OCI-LY3 (cell line): ENCODE measurements around the gene GPBAR1.

Source experiments
- H2AFZ ChIP-seq: fragments of 200-600, 300-600 bp; shearing (Covaris generic); 2 replicates; pipeline ENCODE4 v1.6.0; 2014; ENCODE audit warnings: antibody characterized with exemption, low read depth, low read length
- H3K27ac ChIP-seq: fragments of 200-600, 300-600 bp; sonication (generic); 2 replicates; pipeline ENCODE4 v1.5.1; 2014; ENCODE audit warnings: mild to moderate bottlenecking, low read length, moderate library complexity, mixed read lengths
- H3K27me3 ChIP-seq: fragments of 200-600, 300-600 bp; sonication (generic); 2 replicates; pipeline ENCODE4 v1.6.1; 2014; ENCODE audit warnings: low read depth, low read length, mixed read lengths
- H3K36me3 ChIP-seq: fragments of 200-600, 300-600 bp; sonication (generic); replicated peaks from 2 replicates; pipeline ENCODE3; 2014; ENCODE audit warnings: low read depth, low read length, mixed read lengths
- H3K4me1 ChIP-seq: fragments of 300-600, 200-600 bp; sonication (generic); 2 replicates; pipeline ENCODE4 v1.6.1; 2014; ENCODE audit warnings: low read length, mixed read lengths
- H3K4me2 ChIP-seq: fragments of 200-600, 300-600 bp; sonication (generic); 2 replicates; pipeline ENCODE4 v1.6.1; 2014; ENCODE audit warnings: low read length, mixed read lengths
- H3K4me3 ChIP-seq: fragments of 300-600, 200-600 bp; sonication (generic); 2 replicates; pipeline ENCODE4 v1.5.1; 2014; ENCODE audit warnings: antibody characterized with exemption, mild to moderate bottlenecking, low read length, moderate library complexity
- H3K79me2 ChIP-seq: fragments of 300-600, 200-600 bp; shearing (Covaris generic); 2 replicates; pipeline ENCODE4 v1.6.1; 2014; ENCODE audit warnings: mild to moderate bottlenecking, low read length, mixed read lengths
- H3K9ac ChIP-seq: fragments of 300-600, 200-600 bp; shearing (Covaris generic); 2 replicates; pipeline ENCODE4 v1.6.0; 2014; ENCODE audit warnings: mild to moderate bottlenecking, low read length, moderate library complexity
- H3K9me3 ChIP-seq: fragments of 200-600, 300-600 bp; shearing (Covaris generic); 2 replicates; pipeline ENCODE4 v1.6.1; 2014; ENCODE audit warnings: low read length, mixed read lengths; ENCODE audit not compliant: insufficient read depth
- H4K20me1 ChIP-seq: fragments of 200-600, 300-600 bp; sonication (generic); 2 replicates; pipeline ENCODE4 v1.6.1; 2016; ENCODE audit warnings: low read length, mixed read lengths; ENCODE audit not compliant: insufficient read depth
- EZH2phosphoT487 ChIP-seq: fragments of 200-600 bp; shearing (Covaris generic); IDR thresholded peaks from 2 replicates; pipeline ENCODE4 v1.6.1; 2018; ENCODE audit warnings: antibody characterized with exemption, mixed run types, low read depth
- TF ChIP-seq, protein P1 (sequence below): fragments of 200-600, 300-600 bp; sonication (generic); IDR thresholded peaks from 2 replicates; pipeline ENCODE4 v1.5.1; 2014; ENCODE audit warnings: antibody characterized with exemption, low read length, low read depth

The GPBAR1 gene

DNA sequence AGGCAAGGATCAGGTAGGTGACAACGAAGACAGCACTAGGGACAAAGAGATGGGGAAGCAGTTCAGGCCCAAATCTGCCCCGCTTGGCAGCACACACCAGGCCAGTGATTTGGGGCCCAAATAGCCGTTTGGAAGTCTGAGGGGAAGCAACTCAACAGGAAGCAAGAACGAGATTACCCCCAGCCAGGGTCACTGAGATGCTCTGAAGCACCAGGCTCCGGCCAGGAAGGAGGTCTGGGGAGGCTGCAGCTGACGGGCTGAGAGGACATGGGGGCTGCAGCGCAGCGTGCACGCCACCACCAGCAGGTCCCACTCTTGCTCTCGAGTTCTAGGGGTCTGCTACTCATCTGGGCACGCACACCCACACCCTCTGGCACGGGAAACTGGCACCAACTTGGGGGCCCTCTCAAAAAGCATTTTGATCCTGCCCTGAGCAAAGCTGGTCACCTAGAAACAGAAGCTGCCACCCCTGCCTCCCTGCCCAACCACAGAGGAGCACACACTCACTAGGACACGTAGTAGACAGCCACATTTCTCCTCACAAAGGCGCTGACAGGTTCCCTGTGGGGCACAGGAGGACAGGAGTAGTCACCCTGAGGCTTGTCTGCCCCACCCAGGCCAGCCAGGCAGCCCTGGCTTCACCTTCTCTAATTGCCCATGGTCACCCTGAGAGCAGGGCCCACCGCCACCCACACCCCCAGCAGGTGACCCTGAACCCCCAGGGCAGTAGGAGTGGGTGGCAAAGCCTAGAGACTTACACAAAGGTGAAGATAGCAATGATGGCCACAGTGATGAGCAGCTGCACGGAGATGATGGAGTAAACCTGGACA lies 17.9 kb downstream of the GPBAR1 start:
- H3K79me2 ChIP-seq: no peaks in the 10 kb centered on the region
- H3K4me2 ChIP-seq: no peak overlapping the region
- no peaks in the 10 kb centered on the region for H3K27me3 ChIP-seq
- H2AFZ ChIP-seq: no peak overlapping the region
- TF ChIP-seq, protein P1, sequence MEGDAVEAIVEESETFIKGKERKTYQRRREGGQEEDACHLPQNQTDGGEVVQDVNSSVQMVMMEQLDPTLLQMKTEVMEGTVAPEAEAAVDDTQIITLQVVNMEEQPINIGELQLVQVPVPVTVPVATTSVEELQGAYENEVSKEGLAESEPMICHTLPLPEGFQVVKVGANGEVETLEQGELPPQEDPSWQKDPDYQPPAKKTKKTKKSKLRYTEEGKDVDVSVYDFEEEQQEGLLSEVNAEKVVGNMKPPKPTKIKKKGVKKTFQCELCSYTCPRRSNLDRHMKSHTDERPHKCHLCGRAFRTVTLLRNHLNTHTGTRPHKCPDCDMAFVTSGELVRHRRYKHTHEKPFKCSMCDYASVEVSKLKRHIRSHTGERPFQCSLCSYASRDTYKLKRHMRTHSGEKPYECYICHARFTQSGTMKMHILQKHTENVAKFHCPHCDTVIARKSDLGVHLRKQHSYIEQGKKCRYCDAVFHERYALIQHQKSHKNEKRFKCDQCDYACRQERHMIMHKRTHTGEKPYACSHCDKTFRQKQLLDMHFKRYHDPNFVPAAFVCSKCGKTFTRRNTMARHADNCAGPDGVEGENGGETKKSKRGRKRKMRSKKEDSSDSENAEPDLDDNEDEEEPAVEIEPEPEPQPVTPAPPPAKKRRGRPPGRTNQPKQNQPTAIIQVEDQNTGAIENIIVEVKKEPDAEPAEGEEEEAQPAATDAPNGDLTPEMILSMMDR: no peak
- no peak for TF ChIP-seq EZH2phosphoT487
- no peak overlapping the region for H3K9ac ChIP-seq
- no peaks in the 10 kb centered on the region for H4K20me1 ChIP-seq
- H3K9me3 ChIP-seq: no peaks in the 10 kb centered on the region
- no peak overlapping the region for H3K27ac ChIP-seq
- H3K4me3 ChIP-seq: no peak overlapping the region
- no peaks in the 10 kb centered on the region for H3K36me3 ChIP-seq
- no peaks in the 10 kb centered on the region for H3K4me1 ChIP-seq

DNA sequence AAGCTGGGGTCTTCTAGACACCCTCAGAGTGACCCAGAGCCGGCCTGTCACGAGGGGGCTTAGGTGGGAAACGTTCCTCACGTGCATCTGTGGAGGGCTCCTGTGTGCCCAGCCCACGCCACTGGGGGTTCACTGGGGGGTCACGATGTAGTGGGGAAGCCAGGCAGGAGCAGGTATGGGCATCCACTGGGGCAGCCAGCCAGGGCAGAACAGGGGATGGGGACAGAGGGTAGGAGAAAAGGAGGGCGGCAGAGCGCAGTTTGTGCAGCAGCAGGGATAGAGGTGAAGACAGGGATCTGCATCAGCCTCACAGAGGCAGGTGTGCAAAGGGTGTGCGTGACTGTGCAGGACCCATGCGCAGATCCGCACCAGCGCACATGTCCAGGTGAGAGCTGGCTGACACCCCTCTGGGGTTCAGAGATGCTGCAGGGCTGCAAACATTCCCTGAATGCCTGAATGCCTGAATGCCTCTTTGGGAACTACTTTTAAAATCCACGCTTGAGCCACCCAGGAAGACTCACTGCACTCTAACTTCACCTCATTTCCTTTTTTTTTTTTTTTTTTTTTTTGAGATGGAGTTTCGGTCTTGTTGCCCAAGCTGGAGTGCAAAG lies 19.6 kb downstream of the GPBAR1 start:
- Histone ChIP-seq H3K79me2 (no peaks in the 10 kb centered on the region), H3K9ac (no peak overlapping the region), H3K9me3 (no peaks in the 10 kb centered on the region), H3K4me3 (no peak overlapping the region), H3K4me2 (no peak overlapping the region), H3K27ac (no peak overlapping the region), H3K27me3 (no peaks in the 10 kb centered on the region), H3K4me1 (peaks cover 3% of the 10 kb centered on the region; the same call in 1 of the 2 replicates), H2AFZ (no peak overlapping the region), H4K20me1 (no peaks in the 10 kb centered on the region), H3K36me3 (no peaks in the 10 kb centered on the region)
- TF ChIP-seq, protein P1: no peak
- TF ChIP-seq EZH2phosphoT487: no peak

DNA sequence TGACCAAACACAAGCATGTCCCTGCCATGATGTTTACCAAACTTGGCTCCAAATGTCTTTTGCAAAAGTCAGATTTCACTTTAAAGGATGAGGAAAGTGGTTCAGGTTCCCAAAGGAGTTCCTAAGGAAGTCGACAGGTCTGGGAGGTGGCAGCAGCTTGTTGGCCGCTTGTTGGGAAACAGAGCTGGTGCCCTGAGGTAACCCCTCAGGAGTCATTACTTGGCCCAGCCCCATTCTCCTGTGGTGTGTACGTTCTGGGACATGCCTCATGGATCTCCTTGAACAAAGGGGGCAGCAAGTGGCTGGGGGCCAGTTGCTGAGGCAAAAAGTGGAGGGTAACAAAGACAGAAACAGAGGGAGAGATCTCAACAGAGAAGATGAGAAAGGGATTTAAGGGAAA lies 20.6 kb downstream of the GPBAR1 start:
- no peak overlapping the region for H3K4me2 ChIP-seq
- H3K79me2 ChIP-seq: 0 out of 2 replicates have a peak, but pooled peaks cover 2% of the 10 kb centered on the region
- H3K27me3 ChIP-seq: no peaks in the 10 kb centered on the region
- no peak overlapping the region for H2AFZ ChIP-seq
- H3K9ac ChIP-seq: no peak overlapping the region
- TF ChIP-seq EZH2phosphoT487: no peak
- TF ChIP-seq, protein P1: no peak
- peaks cover 8% of the 10 kb centered on the region; the same call in 1 of the 2 replicates for H3K4me1 ChIP-seq
- no peaks in the 10 kb centered on the region for H4K20me1 ChIP-seq
- H3K4me3 ChIP-seq: no peak overlapping the region
- no peak overlapping the region for H3K27ac ChIP-seq
- no peaks in the 10 kb centered on the region for H3K36me3 ChIP-seq
- no peaks in the 10 kb centered on the region for H3K9me3 ChIP-seq
